ENCODE results near the gene F13A1. TPM values are rescaled to one million over a fixed set of nuclear protein-coding genes. Genes with fewer than 3 reads are reported as not detected.

F13A1 gene
- total and polyA plus RNA-seq, 2 donors from 2014 or later = 28.9 to 275 TPM

DNA sequence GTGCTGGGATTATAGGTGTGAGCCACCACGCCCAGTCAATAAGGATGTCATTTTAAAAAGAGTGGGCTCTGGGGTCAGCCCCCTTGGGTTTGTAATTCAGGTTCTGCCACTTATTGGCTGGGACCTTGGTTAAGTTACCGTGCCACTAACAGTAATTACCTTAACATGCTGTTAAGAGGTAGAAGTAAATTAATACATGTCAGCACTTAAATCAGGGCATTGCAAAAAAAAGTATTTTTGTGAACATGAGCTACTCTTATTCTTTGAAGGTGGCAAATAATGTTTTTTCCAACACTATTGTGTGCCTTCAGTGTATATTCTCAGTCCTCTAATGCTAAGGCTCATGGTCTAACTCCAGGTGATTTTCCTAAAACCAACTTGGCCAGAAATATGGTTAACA lies 109.5 kb downstream of the F13A1 start:
- intact Hi-C loops (cut with DNase I) = no loop called here
- Histone ChIP-seq H3K4me3 (ENCODE audit: low read length in 3 of 3) (no peak overlapping the region), H3K4me1 (ENCODE audit: control insufficient read depth in 2 of 3, insufficient read depth in 2 of 3, low read depth in 1 of 3, low read length in 3 of 3) (no peaks in the 10 kb centered on the region), H3K9me3 (ENCODE audit: control insufficient read depth in 2 of 3, insufficient read depth in 1 of 3, low read length in 3 of 3) (no peaks in the 10 kb centered on the region), H3K27ac (ENCODE audit: low read depth in 2 of 2, low read length in 2 of 2) (no peak overlapping the region), H3K36me3 (ENCODE audit: control insufficient read depth in 2 of 3, insufficient read depth in 3 of 3, low read length in 3 of 3) (no peaks in the 10 kb centered on the region), H3K9ac (ENCODE audit: low read length in 3 of 3) (no peak overlapping the region), H3K27me3 (ENCODE audit: control insufficient read depth, insufficient read depth, low read length) (no peaks in the 10 kb centered on the region)
- FAIRE-seq (no peak), DNase-seq (no peak)
- TF ChIP-seq CTCF (IDR thresholded peaks at IDR 0.05; ENCODE audit: borderline replicate concordance, extremely low read depth, insufficient read depth) = no peak

DNA sequence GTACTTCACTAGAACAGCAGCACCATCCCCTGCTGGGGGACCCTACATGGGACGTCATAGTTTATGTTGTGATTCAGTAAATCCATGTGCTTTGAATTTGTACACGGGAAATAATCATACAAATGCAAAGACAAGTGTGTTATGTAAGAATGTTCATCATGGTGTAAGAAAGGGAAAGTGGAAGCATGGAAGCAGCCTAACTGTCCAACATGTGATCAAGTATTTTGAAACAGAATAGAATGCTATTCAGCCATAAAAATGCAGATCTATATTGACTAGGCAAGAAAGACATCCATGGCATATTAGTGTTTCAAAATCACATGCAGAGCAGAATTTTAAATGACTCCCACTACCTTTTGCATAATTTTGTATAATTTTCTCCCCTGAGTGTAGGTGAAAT lies 117.6 kb downstream of the F13A1 start:
- H3K27ac ChIP-seq (ENCODE audit: low read depth in 2 of 2, low read length in 2 of 2) = no peak overlapping the region
- no peak overlapping the region for H3K9ac ChIP-seq (ENCODE audit: low read length in 3 of 3)
- intact Hi-C loops (cut with DNase I) = no loop called here
- DNase-seq (no peak), FAIRE-seq (no peak)
- no peak for TF ChIP-seq CTCF (IDR thresholded peaks at IDR 0.05; ENCODE audit: borderline replicate concordance, extremely low read depth, insufficient read depth)
- H3K27me3 ChIP-seq (ENCODE audit: control insufficient read depth, insufficient read depth, low read length) = no peaks in the 10 kb centered on the region
- H3K9me3 ChIP-seq (ENCODE audit: control insufficient read depth in 2 of 3, insufficient read depth in 1 of 3, low read length in 3 of 3) = no peaks in the 10 kb centered on the region
- H3K36me3 ChIP-seq (ENCODE audit: control insufficient read depth in 2 of 3, insufficient read depth in 3 of 3, low read length in 3 of 3) = no peaks in the 10 kb centered on the region
- no peak overlapping the region for H3K4me3 ChIP-seq (ENCODE audit: low read length in 3 of 3)
- H3K4me1 ChIP-seq (ENCODE audit: control insufficient read depth in 2 of 3, insufficient read depth in 2 of 3, low read depth in 1 of 3, low read length in 3 of 3) = no peaks in the 10 kb centered on the region

DNA sequence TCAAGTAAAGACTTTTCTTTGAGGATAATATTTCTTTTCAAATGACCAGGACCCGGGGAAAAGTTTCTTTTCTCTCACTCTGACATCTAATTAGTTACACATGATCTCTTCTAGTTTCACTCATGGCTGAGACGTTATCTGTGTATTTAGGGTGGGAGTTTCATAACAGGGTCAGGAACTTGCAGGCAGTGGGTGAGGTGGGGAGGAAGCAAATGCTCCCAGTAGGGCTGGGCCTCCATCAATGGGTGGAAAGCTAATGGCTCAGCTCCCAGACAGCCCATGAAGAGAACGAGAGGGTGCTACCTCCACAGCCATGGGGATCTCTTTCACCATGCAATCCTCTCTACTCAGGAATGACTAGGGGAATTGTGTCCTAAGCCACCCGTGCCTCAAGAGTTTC lies 119.3 kb downstream of the F13A1 start:
- no peak for FAIRE-seq
- DNase-seq = no peak
- no peak overlapping the region for H3K27ac ChIP-seq (ENCODE audit: low read depth in 2 of 2, low read length in 2 of 2)
- H3K9me3 ChIP-seq (ENCODE audit: control insufficient read depth in 2 of 3, insufficient read depth in 1 of 3, low read length in 3 of 3) = no peaks in the 10 kb centered on the region
- no peaks in the 10 kb centered on the region for H3K36me3 ChIP-seq (ENCODE audit: control insufficient read depth in 2 of 3, insufficient read depth in 3 of 3, low read length in 3 of 3)
- no peaks in the 10 kb centered on the region for H3K27me3 ChIP-seq (ENCODE audit: control insufficient read depth, insufficient read depth, low read length)
- no peaks in the 10 kb centered on the region for H3K4me1 ChIP-seq (ENCODE audit: control insufficient read depth in 2 of 3, insufficient read depth in 2 of 3, low read depth in 1 of 3, low read length in 3 of 3)
- intact Hi-C loops (cut with DNase I) = no loop called here
- no peak overlapping the region for H3K9ac ChIP-seq (ENCODE audit: low read length in 3 of 3)
- no peak for TF ChIP-seq CTCF (IDR thresholded peaks at IDR 0.05; ENCODE audit: borderline replicate concordance, extremely low read depth, insufficient read depth)
- H3K4me3 ChIP-seq (ENCODE audit: low read length in 3 of 3) = no peak overlapping the region

DNA sequence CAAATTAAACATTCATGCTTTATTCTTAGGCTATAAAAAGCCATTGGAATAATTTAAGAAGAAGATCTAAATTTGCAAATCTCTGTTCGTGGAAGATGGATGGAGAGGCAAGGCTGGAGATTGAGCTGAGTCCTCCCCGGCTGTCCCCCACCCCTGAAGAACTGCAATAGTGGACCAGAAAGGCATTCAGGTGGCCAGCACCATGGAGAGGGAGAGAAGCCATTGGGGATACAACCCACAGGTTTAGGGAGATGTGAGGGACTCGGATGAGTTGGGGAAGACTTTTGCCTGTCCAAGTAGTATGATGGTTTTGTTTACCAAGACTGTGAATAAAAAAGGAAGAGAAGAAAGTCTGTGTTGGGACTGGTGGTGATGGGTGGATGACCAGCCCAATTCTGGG lies 120.8 kb downstream of the F13A1 start:
- no peaks in the 10 kb centered on the region for H3K4me1 ChIP-seq (ENCODE audit: control insufficient read depth in 2 of 3, insufficient read depth in 2 of 3, low read depth in 1 of 3, low read length in 3 of 3)
- intact Hi-C loops (cut with DNase I) = no loop called here
- FAIRE-seq = no peak
- no peaks in the 10 kb centered on the region for H3K9me3 ChIP-seq (ENCODE audit: control insufficient read depth in 2 of 3, insufficient read depth in 1 of 3, low read length in 3 of 3)
- TF ChIP-seq CTCF (IDR thresholded peaks at IDR 0.05; ENCODE audit: borderline replicate concordance, extremely low read depth, insufficient read depth) = no peak
- no peaks in the 10 kb centered on the region for H3K36me3 ChIP-seq (ENCODE audit: control insufficient read depth in 2 of 3, insufficient read depth in 3 of 3, low read length in 3 of 3)
- H3K27me3 ChIP-seq (ENCODE audit: control insufficient read depth, insufficient read depth, low read length) = no peaks in the 10 kb centered on the region
- no peak overlapping the region for H3K4me3 ChIP-seq (ENCODE audit: low read length in 3 of 3)
- DNase-seq = no peak
- no peak overlapping the region for H3K9ac ChIP-seq (ENCODE audit: low read length in 3 of 3)
- H3K27ac ChIP-seq (ENCODE audit: low read depth in 2 of 2, low read length in 2 of 2) = no peak overlapping the region
